Fibroblast of pulmonary artery (primary cell): ENCODE results near the gene GTPBP4.

ENCODE experiments used
- DNase-seq: peaks from one replicate; pipeline ENCODE4 v3.0.0-alpha.2; 2010; ENCODE audit warnings: low read depth
- H3K4me3 ChIP-seq: replicated peaks from 2 replicates; pipeline ENCODE4 v1.5.1; 2011; ENCODE audit warnings: low read depth, mild to moderate bottlenecking, control low read depth, low read length, moderate library complexity
- TF ChIP-seq, protein P1 (sequence below): IDR thresholded peaks from 2 replicates; pipeline ENCODE4 v1.5.1; 2011; ENCODE audit warnings: mild to moderate bottlenecking, control low read depth, low read length, inconsistent platforms; ENCODE audit errors: missing control alignments

The GTPBP4 gene

DNA sequence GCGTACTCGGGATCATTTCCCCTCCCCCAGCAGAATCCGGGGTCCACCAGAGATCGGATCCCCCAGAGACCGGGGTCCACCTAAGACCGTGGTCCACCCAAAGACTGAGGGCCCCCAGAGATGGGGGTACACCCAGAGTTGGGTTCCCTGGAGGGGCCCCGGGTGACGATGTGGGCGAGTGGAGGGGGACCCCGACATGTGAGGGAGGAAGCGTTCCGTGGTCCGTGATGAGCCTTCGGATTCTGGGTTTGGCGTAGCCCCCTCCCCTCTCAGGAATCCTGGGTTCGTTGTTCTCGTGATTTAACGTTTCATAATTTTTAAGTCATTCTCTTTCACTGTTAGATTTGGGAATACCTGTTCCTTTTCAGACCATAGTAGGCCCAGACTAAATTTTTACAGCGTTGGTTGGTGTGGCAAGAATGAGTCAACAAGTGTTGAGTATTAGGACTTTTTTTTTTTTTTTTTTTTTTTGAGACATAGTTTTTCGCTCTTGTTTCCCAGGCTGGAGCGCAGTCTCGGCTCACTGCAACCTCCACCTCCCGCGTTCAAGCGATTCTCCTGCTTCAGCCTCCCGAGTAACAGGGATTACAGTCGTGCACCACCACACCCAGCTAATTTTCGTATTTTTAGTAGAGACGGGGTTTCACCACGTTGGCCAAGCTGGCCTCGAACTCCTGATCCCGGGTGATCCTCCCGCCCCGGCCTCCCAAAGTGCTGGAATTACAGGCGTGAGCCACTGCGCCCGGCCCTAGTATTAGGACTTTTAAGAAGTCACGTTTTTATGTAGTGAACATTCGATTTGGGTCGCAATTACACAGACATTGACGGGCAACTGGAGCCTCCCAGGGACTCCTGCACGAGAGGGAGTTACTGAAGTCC, 672 bp downstream of the GTPBP4 start:
- no peak for DNase-seq
- H3K4me3 ChIP-seq = peak overlapping the region; percentile 99
- TF ChIP-seq, protein P1, sequence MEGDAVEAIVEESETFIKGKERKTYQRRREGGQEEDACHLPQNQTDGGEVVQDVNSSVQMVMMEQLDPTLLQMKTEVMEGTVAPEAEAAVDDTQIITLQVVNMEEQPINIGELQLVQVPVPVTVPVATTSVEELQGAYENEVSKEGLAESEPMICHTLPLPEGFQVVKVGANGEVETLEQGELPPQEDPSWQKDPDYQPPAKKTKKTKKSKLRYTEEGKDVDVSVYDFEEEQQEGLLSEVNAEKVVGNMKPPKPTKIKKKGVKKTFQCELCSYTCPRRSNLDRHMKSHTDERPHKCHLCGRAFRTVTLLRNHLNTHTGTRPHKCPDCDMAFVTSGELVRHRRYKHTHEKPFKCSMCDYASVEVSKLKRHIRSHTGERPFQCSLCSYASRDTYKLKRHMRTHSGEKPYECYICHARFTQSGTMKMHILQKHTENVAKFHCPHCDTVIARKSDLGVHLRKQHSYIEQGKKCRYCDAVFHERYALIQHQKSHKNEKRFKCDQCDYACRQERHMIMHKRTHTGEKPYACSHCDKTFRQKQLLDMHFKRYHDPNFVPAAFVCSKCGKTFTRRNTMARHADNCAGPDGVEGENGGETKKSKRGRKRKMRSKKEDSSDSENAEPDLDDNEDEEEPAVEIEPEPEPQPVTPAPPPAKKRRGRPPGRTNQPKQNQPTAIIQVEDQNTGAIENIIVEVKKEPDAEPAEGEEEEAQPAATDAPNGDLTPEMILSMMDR = no peak

DNA sequence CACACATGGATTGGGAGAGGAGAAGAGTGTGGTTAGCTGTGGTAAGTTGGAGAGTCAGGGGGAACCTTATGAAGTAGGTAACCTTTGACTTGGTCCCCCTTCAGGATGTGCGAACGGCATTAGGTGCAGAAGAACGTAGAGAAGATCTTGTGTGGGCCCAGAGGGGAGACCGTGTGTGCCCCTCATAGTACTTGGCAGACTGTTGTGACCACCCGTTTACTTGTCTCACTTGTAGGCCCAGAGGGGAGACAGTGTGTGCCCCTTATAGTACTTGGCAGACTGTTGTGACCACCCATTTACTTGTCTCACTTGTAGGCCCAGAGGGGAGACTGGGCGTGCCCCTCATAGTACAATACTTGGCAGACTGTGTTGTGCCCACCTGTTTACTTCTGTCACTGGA, 2.6 kb downstream of the GTPBP4 start:
- TF ChIP-seq, protein P1 = no peak
- DNase-seq = no peak
- no peak overlapping the region for H3K4me3 ChIP-seq

DNA sequence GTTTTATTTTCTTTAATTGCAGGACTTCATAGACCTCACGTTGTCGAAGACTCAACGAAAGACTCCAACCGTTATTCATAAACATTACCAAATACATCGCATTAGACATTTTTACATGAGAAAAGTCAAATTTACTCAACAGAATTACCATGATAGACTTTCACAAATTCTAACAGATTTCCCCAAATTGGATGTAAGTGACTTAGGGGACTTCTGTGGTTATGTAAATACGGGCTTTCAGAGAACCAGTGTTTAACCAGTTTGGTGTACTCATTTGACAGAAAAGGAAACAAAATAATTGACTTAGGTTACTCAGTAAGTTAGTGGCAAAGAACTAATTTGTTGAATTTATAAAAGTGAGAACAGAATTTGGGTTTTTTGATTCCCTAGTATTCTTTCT, 4.2 kb downstream of the GTPBP4 start:
- DNase-seq = no peak
- TF ChIP-seq, protein P1 = no peak
- H3K4me3 ChIP-seq = no peak overlapping the region

DNA sequence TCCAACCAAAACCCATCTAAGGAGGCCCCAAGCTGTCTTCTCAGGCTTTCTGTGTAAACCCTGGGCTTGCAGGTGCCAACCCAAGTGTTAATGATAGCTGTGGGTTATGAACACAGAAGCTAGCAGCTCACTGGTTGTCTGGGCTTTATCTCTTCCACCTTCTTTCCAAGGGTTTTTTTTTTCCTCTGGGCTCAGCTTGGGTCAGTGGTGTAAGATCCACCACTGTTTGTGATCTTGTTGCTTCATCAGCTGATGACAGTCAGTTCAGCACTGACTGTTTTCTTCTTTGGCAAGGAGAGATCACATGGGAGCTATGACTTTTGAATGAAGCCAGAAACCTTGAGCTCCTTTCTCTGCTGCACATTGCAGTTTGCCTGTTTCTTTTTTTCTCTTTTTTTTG, 4.6 kb downstream of the GTPBP4 start:
- no peak overlapping the region for H3K4me3 ChIP-seq
- TF ChIP-seq, protein P1 = no peak
- DNase-seq = no peak

DNA sequence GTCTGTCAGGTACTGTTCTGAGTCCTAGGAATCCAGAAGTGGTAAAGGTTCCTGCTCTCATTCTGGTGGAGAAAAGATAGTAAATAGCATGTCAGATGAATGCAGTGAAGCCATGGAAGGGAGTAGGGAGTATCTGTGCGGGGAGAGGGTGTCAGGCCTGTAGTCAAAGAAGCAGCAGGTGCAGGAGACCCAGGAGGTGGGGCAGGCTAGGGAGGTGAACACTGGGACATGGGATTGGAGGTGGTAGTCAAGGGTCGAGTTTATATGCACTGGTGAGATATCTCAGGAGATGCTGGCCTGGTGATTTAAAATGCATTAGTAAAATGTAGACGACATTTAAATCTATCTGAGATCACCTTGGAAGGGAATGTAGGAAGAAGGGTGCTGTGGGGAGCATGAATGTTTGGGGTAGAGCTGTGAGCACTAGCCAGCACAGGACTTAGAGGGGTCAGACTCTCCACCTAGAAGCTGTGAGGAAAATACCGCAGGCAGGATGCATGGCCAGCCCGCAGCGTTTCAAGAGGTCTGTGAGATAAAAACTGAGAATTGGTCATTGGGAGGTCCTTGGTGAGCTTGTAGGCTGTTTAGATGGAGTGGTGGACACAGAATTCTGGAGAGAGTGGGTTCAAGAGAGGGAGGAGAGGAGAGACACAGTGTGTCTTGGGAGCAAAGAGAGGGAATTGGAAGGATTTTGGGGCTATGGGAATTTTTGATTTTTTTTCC, 6.8 kb downstream of the GTPBP4 start:
- H3K4me3 ChIP-seq = no peak overlapping the region
- TF ChIP-seq, protein P1 = no peak
- no peak for DNase-seq

DNA sequence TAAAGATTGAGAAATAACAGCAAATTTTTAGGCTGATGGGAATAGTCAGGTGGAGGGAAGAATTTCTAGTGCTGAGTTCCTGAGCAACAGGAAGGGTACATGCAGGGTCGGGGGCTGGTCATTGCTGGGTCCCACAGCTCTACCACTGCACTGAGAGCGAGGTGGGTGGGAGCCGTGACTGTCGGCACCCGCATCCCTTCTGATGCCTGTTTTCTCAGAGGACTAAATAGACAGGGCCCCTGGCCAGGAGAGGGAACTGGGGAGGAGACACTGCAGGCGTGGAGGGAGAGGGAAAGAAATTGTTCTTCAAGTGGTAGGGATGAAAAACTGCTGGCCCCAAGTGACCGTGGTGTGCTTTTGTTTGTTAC, 7.3 kb downstream of the GTPBP4 start:
- no peak for DNase-seq
- no peak overlapping the region for H3K4me3 ChIP-seq
- TF ChIP-seq, protein P1 = no peak
